HG03095 (cell line): ENCODE measurements around the gene ZAP70.
"Not testable (repeated sequence)": the region's sequence is repeated elsewhere in the genome, so short reads cannot be mapped to it uniquely, and the experiment has no call there.

ENCODE experiments used
- ATAC-seq: cut with Tn5 transposase; IDR thresholded peaks from one replicate; pipeline ENCODE4 v1.9.1; 2021; ENCODE audit warnings: moderate library complexity; ENCODE audit not compliant: unreplicated experiment

ZAP70 gene

GRCh38 chr2:97697252-97698235 lies 15.8 kb upstream of the ZAP70 start:
- ATAC-seq = no peak

DNA sequence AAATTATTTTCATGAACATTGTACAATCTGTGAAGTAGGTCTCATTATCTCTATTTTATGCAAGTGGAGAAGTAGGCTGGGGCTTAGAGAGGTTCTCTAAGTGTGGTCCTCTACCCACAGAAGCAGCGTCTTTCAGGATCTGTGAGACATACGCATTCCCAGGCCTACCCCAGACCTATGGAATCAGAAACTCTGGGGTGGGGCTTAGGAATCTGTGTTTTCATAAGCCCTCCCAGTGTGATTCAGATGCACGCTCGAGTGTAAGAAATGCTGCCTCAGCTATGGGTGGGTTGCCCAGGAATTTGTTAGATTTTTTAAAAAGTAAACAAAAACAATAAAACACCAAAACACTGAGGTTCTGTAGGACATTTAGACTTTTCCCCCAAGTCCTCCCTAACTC lies 14.8 kb upstream of the ZAP70 start:
- ATAC-seq = no peak

GRCh38 chr2:97699765-97700444 lies 13.5 kb upstream of the ZAP70 start:
- ATAC-seq = no peak

- ATAC-seq = no peak
Measured at GRCh38 chr2:97701186-97701585, 12.2 kb upstream of the ZAP70 start.

DNA sequence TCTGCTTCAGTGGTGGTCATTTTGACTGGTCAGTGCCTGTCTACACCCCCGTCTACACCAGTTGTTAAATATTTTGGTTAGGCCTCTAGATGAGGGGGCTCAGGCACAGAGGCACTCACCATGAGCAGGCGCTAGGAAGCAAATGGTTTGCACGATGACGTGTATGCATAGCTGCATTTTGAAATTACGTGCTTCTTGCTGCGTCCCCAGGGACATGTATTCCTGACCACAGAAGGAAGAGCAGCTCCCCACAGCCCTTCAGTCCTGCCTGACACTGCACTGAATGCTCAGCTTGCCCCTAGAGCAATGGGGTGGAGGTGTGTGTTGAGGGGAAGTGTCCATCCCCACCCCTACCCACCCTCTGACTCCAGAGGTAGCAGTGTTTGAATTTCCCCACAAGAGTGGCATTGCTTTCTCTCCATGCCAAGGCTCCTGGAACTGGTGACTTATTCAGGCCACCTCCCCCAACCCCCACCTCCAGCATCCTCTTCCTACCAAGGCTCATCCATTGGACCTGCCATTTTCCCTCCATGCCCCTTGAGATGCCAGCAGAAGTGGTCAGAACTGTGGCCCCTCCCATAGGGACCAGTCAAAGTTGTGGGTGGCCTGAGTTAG lies 11.4 kb upstream of the ZAP70 start:
- no peak for ATAC-seq

GRCh38 chr2:97702731-97703470 lies 10.5 kb upstream of the ZAP70 start:
- ATAC-seq = no peak

GRCh38 chr2:97703741-97704140 lies 9.6 kb upstream of the ZAP70 start:
- no peak for ATAC-seq

DNA sequence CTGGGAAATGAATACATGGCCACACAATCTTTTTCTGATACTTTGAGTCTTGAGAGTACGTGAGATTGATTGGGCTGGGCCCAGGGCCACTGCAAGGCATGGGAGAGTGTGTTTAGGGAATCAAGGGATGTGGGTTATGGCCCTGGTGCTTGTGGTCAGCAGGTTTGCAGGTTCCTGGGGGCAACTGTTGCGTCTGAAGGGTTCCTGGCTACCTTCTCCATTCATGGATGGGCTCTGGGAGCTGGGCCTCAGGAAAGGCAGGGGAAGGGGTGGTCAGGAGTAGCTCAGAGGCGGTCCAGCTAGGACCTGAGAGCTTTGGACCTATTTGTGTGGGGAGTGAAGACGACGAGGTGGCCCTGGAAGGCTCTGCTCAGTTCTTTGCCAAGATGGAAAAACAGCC lies 8.4 kb upstream of the ZAP70 start:
- ATAC-seq = no peak

DNA sequence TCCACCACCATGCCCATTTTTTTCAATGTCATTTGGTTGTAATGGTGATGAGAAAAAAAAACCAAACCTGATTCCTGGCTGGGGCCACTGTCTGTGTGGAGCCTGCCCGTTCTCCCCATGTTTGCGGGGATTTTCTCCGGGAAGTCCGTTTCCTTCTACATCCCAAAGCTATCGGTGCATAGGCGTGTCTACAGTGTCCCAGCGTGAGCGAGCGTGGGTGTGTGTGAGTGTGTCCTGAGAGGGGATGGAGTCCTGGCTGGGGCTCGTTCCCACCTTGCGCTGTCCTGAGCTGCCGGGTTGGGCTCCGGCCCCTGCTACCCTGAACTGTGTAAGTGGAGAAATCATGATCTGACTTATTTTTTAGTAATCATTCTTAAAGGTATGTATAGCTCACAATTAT lies 7.3 kb upstream of the ZAP70 start:
- no peak for ATAC-seq

GRCh38 chr2:97706708-97707345 lies 6.5 kb upstream of the ZAP70 start:
- ATAC-seq = no peak

- ATAC-seq = no peak
Measured at GRCh38 chr2:97707362-97708047, 5.9 kb upstream of the ZAP70 start.

DNA sequence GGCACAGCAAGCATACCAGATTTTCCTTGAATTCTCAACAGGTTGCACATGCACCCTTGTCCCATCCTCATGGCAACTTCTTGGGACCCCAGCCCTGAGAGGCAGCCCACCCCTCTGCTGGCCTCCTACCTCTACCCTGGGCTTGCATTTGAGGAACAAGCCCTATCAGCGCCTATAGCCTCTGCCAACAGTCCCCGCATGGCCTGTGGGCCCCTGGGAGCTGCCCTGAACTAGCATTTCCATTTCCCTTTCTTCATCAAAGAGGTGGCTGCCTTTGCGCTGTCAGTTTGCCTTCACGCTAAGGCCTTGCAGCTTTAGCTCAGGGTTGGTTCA lies 5.4 kb upstream of the ZAP70 start:
- ATAC-seq = no peak

- no peak for ATAC-seq
Measured at GRCh38 chr2:97708608-97709007, 4.8 kb upstream of the ZAP70 start.

DNA sequence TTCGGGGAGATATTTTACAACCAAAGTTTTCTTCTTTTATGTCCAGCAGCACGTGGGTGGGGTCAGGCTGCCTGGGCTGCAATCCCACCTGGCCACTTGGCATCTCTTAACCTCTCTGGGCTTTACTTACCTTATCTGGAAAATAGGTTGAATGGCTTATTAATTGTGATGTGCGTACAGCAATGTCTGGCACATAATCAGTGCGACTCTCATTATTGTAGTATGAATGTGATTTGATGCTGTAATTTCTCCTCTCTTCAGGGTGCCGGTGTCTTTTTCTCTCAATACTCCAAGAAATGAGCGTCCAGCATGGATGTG lies 2.0 kb upstream of the ZAP70 start:
- ATAC-seq = no peak

DNA sequence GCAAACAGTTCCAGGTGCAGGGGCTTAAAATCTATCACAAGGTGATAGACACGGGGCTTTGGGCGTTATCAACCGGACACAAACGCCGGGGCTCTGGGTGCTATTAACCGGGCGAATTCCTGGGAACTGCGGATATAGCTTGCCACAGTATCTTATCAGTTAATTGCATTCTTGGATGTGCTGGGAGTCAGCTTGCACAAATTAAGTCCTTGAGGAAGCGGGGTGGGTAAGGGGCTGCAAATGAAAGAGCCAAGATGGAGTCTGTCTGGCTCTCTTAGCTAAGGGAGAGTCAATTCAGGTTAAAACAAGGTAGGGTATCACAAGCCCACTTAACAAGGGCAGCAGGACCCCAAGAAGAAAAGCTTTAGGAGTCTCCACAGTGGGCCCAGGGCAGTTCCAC lies 1.2 kb upstream of the ZAP70 start:
- not testable (repeated sequence) for ATAC-seq

- ATAC-seq = no peak
Measured at GRCh38 chr2:97712693-97713295, 582 bp upstream of the ZAP70 start.

- no peak for ATAC-seq
Measured at GRCh38 chr2:97714084-97714949, 941 bp downstream of the ZAP70 start.

DNA sequence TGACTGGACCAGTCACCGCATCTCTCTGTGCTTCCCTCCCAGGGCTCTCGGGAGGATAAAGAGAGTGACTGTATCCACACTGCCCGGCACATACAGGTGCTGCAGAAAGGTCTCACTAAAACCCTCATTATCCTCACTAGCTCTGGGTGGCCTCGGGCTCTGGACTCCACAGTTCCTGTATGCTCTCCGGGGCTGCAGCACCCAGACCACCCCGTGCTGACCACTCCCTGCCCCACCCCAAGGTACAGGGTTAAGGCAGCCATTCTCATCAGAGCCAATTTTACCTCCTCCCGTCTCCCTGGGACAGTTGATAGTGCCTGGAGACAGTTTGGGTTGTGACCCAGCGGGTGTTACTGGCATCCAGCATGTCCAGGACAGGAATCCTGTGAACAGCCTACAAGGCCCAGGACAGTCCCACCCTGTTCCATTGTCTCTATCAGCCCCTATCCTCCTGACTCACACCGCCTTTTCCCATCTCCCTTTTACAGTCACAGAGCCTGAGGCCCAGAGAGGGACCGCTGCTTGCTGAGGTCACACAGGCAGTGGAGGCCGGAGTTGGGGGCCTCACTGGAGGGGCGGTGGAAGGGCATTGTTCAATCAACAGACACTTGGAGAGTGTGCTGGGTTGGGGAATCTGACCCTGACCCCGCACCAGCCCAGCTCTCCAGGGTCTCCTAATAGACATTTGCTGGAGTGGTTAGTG lies 1.7 kb downstream of the ZAP70 start:
- ATAC-seq = no peak
